ENCODE results near the gene LLPH. TPM values are rescaled to one million over a fixed set of nuclear protein-coding genes. Genes with fewer than 3 reads are reported as not detected.

LLPH gene
- total and polyA plus RNA-seq, 8 donors = 0.29 to 28.1 (median 13.2) TPM

DNA sequence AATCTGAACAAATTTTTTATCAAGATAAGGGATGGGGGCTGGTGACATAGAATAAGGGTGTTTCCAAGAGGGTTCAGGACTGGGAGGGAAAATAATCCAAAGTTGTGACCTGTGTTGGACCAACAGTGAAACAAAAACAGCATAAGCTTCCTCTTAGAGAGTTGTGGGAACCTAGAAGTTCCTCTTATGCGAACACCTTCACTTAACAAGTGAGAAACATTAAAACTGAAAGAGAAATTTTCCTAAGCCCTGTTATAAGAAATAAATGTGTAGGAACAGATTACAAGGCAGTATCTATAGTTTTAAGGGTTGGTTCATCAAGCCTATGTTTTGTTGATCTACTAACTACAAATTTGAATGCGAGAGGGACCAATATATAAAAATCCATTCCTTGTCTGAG, 58.4 kb downstream of the LLPH start:
- no peak overlapping the region for H3K4me3 ChIP-seq
- no peaks in the 10 kb centered on the region for H3K4me1 ChIP-seq
- no peaks in the 10 kb centered on the region for H3K36me3 ChIP-seq
- no peak overlapping the region for H3K27ac ChIP-seq
- no peak for TF ChIP-seq POLR2A (IDR thresholded peaks at IDR 0.05)
- no peak for TF ChIP-seq EP300 (IDR thresholded peaks at IDR 0.05)
- TF ChIP-seq POLR2AphosphoS5 (IDR thresholded peaks at IDR 0.05) = no peak
- TF ChIP-seq, protein P1, sequence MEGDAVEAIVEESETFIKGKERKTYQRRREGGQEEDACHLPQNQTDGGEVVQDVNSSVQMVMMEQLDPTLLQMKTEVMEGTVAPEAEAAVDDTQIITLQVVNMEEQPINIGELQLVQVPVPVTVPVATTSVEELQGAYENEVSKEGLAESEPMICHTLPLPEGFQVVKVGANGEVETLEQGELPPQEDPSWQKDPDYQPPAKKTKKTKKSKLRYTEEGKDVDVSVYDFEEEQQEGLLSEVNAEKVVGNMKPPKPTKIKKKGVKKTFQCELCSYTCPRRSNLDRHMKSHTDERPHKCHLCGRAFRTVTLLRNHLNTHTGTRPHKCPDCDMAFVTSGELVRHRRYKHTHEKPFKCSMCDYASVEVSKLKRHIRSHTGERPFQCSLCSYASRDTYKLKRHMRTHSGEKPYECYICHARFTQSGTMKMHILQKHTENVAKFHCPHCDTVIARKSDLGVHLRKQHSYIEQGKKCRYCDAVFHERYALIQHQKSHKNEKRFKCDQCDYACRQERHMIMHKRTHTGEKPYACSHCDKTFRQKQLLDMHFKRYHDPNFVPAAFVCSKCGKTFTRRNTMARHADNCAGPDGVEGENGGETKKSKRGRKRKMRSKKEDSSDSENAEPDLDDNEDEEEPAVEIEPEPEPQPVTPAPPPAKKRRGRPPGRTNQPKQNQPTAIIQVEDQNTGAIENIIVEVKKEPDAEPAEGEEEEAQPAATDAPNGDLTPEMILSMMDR (IDR thresholded peaks at IDR 0.05) = no peak
- H3K9me3 ChIP-seq = no peaks in the 10 kb centered on the region
- WGBS, 5 donors = 74 to 84% (median 78%) methylated on average over 2 of the region's 2 CpGs
- intact Hi-C loops (cut with DNase I; ENCODE audit: low total_unique reads) = no loop called here
- DNase-seq = no peak
- peaks cover 0 to 4% (median 0%) of the 10 kb centered on the region in 3 donors for H3K27me3 ChIP-seq

DNA sequence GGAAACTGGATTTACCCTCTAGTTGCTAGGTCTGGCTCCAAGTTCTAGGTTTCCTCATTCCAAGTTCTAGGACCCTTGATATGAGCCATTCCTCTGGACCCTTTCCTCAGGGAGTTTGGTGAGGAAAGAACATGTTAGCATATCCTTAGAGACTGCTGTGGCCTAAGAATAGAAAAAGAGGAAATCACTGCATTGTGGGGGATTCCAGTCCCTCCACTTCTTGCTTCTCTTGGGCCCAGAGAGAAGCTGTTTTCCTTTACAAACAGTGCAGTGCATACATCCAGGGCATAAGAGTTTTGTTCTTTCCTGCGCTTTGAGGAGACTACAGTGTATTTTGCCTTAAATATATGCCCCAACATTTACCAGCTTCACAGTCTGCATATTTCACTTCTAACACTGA, 59.0 kb downstream of the LLPH start:
- H3K36me3 ChIP-seq = no peaks in the 10 kb centered on the region
- intact Hi-C loops (cut with DNase I; ENCODE audit: low total_unique reads) = no loop called here
- no peaks in the 10 kb centered on the region for H3K4me1 ChIP-seq
- no peak overlapping the region for H3K27ac ChIP-seq
- no peak overlapping the region for H3K4me3 ChIP-seq
- no peak for TF ChIP-seq POLR2A (IDR thresholded peaks at IDR 0.05)
- TF ChIP-seq POLR2AphosphoS5 (IDR thresholded peaks at IDR 0.05) = no peak
- TF ChIP-seq, protein P1 (IDR thresholded peaks at IDR 0.05) = no peak
- no peak for TF ChIP-seq EP300 (IDR thresholded peaks at IDR 0.05)
- H3K9me3 ChIP-seq = no peaks in the 10 kb centered on the region
- peaks cover 0 to 4% (median 0%) of the 10 kb centered on the region in 3 donors for H3K27me3 ChIP-seq
- WGBS, 5 donors = 89 to 97% (median 95%) methylated on average over 1 of the region's 1 CpG
- no peak for DNase-seq

DNA sequence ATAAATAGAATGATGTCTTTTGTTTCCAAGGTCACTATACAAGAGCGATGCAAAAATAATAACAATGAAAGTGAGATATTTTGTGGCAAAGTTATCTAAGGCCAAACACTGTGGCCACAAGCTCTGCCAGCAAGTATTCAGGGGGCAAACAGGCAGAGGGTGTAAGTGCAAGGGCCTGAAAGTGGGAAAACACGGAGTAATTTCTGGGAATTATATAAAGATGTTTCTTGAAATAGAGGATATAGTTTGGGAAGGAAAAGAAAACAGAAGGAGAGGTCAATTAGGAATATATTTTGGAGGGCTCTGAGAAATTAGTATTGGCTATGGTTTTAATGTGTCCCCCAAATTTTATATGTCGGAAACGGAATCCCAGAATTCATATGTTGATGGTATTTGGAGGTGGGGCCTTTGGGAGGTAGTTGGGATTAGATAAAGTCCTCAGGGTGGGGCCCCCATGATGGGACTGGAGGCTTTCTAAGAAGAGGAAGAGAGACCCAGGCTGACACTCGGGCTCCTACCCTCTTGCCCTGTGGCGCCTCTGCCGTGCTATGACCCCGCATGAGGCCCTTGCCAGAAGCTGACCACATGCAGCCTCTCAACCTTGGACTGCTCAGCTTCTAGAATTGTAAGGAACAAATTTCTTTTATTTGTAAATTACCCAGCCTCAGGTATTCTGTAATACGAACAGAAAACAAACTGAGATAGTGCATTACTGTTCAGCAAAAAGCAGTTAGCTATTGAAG, 60.0 kb downstream of the LLPH start:
- no peak for TF ChIP-seq EP300 (IDR thresholded peaks at IDR 0.05)
- no peak for TF ChIP-seq POLR2AphosphoS5 (IDR thresholded peaks at IDR 0.05)
- TF ChIP-seq, protein P1 (IDR thresholded peaks at IDR 0.05) = no peak
- no peak for TF ChIP-seq POLR2A (IDR thresholded peaks at IDR 0.05)
- DNase-seq = no peak
- H3K36me3 ChIP-seq = no peaks in the 10 kb centered on the region
- intact Hi-C loops (cut with DNase I; ENCODE audit: low total_unique reads) = no loop called here
- H3K4me3 ChIP-seq = no peak overlapping the region
- peaks cover 0 to 4% (median 0%) of the 10 kb centered on the region in 3 donors for H3K27me3 ChIP-seq
- H3K27ac ChIP-seq = no peak overlapping the region
- no peaks in the 10 kb centered on the region for H3K4me1 ChIP-seq
- H3K9me3 ChIP-seq = no peaks in the 10 kb centered on the region
- 87 to 91% (median 89%) methylated on average over 9 of the region's 9 CpGs for WGBS, 5 donors

DNA sequence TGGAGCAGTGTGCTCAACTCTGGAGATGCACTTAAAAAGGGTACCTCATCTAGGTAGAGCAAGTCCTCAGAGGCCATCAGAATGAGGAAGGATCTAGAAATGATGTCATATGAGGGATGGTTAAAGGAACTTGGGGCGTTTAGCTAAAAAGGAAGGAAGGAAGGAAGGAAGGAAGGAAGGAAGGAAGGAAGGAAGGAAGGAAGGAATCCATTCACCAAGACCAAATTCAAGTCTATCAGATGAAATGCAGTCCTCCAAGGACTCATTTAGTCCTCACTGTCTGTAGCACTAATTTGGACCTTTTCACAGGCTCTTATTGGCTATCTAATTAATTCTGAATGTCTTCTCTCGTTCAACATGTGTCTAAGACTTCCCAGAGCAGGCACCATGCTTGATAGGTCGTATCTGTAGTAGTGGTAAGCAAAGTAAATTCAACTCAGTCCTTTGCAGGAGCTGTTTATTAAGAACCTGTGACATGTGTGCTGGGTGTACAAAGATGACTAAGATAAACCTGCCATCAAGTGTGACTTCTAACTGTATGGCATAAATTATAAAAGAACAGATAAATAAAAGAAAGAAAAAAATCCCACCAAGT, 63.5 kb downstream of the LLPH start:
- no peak for DNase-seq
- H3K27ac ChIP-seq = no peak overlapping the region
- no peak overlapping the region for H3K4me3 ChIP-seq
- intact Hi-C loops (cut with DNase I; ENCODE audit: low total_unique reads) = no loop called here
- no peaks in the 10 kb centered on the region for H3K36me3 ChIP-seq
- TF ChIP-seq POLR2A (IDR thresholded peaks at IDR 0.05) (no peak), EP300 (IDR thresholded peaks at IDR 0.05) (no peak), POLR2AphosphoS5 (IDR thresholded peaks at IDR 0.05) (no peak)
- TF ChIP-seq, protein P1 (IDR thresholded peaks at IDR 0.05) = no peak
- H3K27me3 ChIP-seq = peaks cover 0 to 11% (median 0%) of the 10 kb centered on the region in 3 donors
- no peaks in the 10 kb centered on the region for H3K4me1 ChIP-seq
- H3K9me3 ChIP-seq = no peaks in the 10 kb centered on the region
- 60 to 69% (median 65%) methylated on average over 3 of the region's 3 CpGs for WGBS, 5 donors

Other genes starting within 250 kb of the LLPH start
- 100 to 1,000 TPM in 1 of 5 donors, 10 to 100 TPM in 4; 19.4 to 101 (median 92.9) TPM for gene TMBIM4, start 39.2 kb upstream of the LLPH start, total RNA-seq
- gene TMBIM4, start 39.2 kb upstream of the LLPH start, polyA plus RNA-seq = 100 to 1,000 TPM in 2 of 3 donors, 10 to 100 TPM in 1; 61.9 to 117 (median 103) TPM
- 10 to 100 TPM in 2 of 5 donors, 1 to 10 TPM in 3; 1.4 to 38.2 (median 6.7) TPM for gene IRAK3, start 58.5 kb upstream of the LLPH start, total RNA-seq
- 1 to 10 TPM; 3.6 to 4.3 (median 3.7) TPM for gene IRAK3, start 58.5 kb upstream of the LLPH start, polyA plus RNA-seq
- 10 to 100 TPM in 1 of 5 donors, 1 to 10 TPM in 2, under 1 TPM in 2; 0.58 to 10.1 (median 3.6) TPM for gene HELB, start 171.7 kb upstream of the LLPH start, total RNA-seq
- gene HELB, start 171.7 kb upstream of the LLPH start, polyA plus RNA-seq = under 1 TPM; 0.31 to 0.50 (median 0.46) TPM

Data from stomach (tissue), 9 donors.